Esophagus squamous epithelium (tissue), 5 donors: ENCODE measurements around the gene NR3C1. TPM values are rescaled to one million over a fixed set of nuclear protein-coding genes. Genes with fewer than 3 reads are reported as not detected.

Experiments used
- DNase-seq: peaks from one replicate; lab custom pipeline; 2025; lab: John Stamatoyannopoulos, UW
- H3K27ac ChIP-seq, 4 donors: fragments of 200-600 bp; sonication (generic); one replicate each; pipeline ENCODE4 v1.5.1; 2016 to 2019; ENCODE audit warnings: mild to moderate bottlenecking in 1 of 4
- H3K27me3 ChIP-seq, 4 donors: fragments of 200-600 bp; sonication (generic); 1 replicate in 3 of 4; 2 replicates in 1 of 4; pipeline versions ENCODE4 v1.5.1 to v1.6.0; 2017 to 2021; ENCODE audit warnings: antibody characterized with exemption in 1 of 4
- H3K36me3 ChIP-seq, 3 donors: fragments of 200-600 bp; sonication (generic); one replicate each; pipeline ENCODE4 v1.5.1; 2016 to 2019
- H3K4me1 ChIP-seq, 3 donors: fragments of 200-600 bp; sonication (generic); one replicate each; pipeline ENCODE4 v1.5.1; 2017 to 2019
- H3K4me3 ChIP-seq, 4 donors: fragments of 200-600 bp; sonication (generic); 1 replicate in 3 of 4; 2 replicates in 1 of 4; pipeline ENCODE4 v1.5.1; 2016 to 2019; ENCODE audit warnings: mild to moderate bottlenecking in 2 of 4, moderate library complexity in 1 of 4
- H3K9me3 ChIP-seq, 3 donors: fragments of 200-600 bp; sonication (generic); one replicate each; pipeline ENCODE4 v1.5.1; 2016 to 2019
- POLR2A ChIP-seq, 4 donors: fragments of 450-650 bp; IDR thresholded peaks; one replicate each; pipeline ENCODE4 v1.6.1; 2017; ENCODE audit warnings: antibody characterized with exemption in 4 of 4, mild to moderate bottlenecking in 4 of 4, moderate library complexity in 3 of 4
- WGBS, 2 donors: methylation state at CpG; one replicate each; pipeline ENCODE4 v1.1.5; 2018; 5-methylcytosine and 5-hydroxymethylcytosine counted together
- intact Hi-C: fragments of 100-400 bp; cut with DNase I; formaldehyde crosslinking; loops from one replicate; pipeline ENCODE4 v1.15.0; 2022
- total RNA-seq, 4 donors: library from RNA; depleted of rRNA; stranded (reverse); fragments of >200 nt; gene quantifications; one replicate each; pipeline ENCODE4 v1.1.0, GENCODE V29; 2016
- TF ChIP-seq, protein P1 (sequence below), 6 experiments: fragments of 450-650 bp in 4 of 6; fragments of 200-600 bp in 2 of 6; sonication (generic) in 2 of 6; IDR thresholded peaks; one replicate each; pipeline ENCODE4 v1.5.1; 2016 to 2019; ENCODE audit warnings: antibody characterized with exemption in 6 of 6, mild to moderate bottlenecking in 4 of 6, moderate library complexity in 4 of 6
- donor health status: DM: yes; HTN: yes; CAD: no.

The NR3C1 gene
- total RNA-seq, 4 donors from 2014 or later = 16.7 to 51.1 (median 26.1) TPM

GRCh38 chr5:143258559-143259253 lies 144.8 kb downstream of the NR3C1 start:
- intact Hi-C loops = no loop called here
- no peaks in the 10 kb centered on the region for H3K9me3 ChIP-seq
- no peaks in the 10 kb centered on the region for H3K36me3 ChIP-seq
- H3K27me3 ChIP-seq = no peaks in the 10 kb centered on the region
- no peak overlapping the region for H3K27ac ChIP-seq
- no peak overlapping the region for H3K4me3 ChIP-seq
- no peak for TF ChIP-seq POLR2A (IDR thresholded peaks at IDR 0.05)
- TF ChIP-seq, protein P1, sequence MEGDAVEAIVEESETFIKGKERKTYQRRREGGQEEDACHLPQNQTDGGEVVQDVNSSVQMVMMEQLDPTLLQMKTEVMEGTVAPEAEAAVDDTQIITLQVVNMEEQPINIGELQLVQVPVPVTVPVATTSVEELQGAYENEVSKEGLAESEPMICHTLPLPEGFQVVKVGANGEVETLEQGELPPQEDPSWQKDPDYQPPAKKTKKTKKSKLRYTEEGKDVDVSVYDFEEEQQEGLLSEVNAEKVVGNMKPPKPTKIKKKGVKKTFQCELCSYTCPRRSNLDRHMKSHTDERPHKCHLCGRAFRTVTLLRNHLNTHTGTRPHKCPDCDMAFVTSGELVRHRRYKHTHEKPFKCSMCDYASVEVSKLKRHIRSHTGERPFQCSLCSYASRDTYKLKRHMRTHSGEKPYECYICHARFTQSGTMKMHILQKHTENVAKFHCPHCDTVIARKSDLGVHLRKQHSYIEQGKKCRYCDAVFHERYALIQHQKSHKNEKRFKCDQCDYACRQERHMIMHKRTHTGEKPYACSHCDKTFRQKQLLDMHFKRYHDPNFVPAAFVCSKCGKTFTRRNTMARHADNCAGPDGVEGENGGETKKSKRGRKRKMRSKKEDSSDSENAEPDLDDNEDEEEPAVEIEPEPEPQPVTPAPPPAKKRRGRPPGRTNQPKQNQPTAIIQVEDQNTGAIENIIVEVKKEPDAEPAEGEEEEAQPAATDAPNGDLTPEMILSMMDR (IDR thresholded peaks at IDR 0.05) = no peak
- DNase-seq = no peak
- WGBS, 2 donors = 90 to 91% methylated on average over 11 to 12 of the region's 12 CpGs
- no peaks in the 10 kb centered on the region for H3K4me1 ChIP-seq

GRCh38 chr5:143254819-143255218 lies 148.7 kb downstream of the NR3C1 start:
- Histone ChIP-seq H3K4me1 (no peaks in the 10 kb centered on the region), H3K27me3 (no peaks in the 10 kb centered on the region), H3K9me3 (no peaks in the 10 kb centered on the region), H3K4me3 (no peak overlapping the region), H3K36me3 (no peaks in the 10 kb centered on the region), H3K27ac (no peak overlapping the region)
- 77 to 85% methylated on average over 6 to 7 of the region's 7 CpGs for WGBS, 2 donors
- no peak for TF ChIP-seq POLR2A (IDR thresholded peaks at IDR 0.05)
- TF ChIP-seq, protein P1 (IDR thresholded peaks at IDR 0.05) = no peak
- intact Hi-C loops = no loop called here
- no peak for DNase-seq

DNA sequence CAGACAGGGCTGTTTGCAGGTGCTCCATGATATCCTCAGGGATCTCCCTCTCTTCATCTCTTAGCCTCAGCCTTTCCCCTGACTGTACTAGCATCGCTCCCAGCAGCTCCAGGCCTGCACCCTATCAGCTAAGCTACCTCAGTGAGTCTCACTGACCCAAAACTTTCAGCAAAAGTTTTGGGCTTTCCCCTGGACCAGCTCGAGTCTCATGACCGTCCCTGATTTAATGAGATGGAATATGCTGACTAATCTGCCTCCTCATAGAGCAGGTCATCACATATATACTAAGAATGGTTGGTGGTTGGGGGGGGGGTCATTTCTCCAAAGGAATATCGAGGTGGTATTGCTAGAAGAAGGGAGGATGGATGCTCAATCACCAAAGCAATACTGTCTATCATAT lies 151.5 kb downstream of the NR3C1 start:
- TF ChIP-seq POLR2A (IDR thresholded peaks at IDR 0.05) = no peak
- TF ChIP-seq, protein P1 (IDR thresholded peaks at IDR 0.05) = no peak
- Histone ChIP-seq H3K36me3 (no peaks in the 10 kb centered on the region), H3K9me3 (no peaks in the 10 kb centered on the region), H3K27me3 (no peaks in the 10 kb centered on the region), H3K27ac (no peak overlapping the region), H3K4me1 (peaks cover 3 to 10% (median 8%) of the 10 kb centered on the region in 3 donors), H3K4me3 (no peak overlapping the region)
- WGBS, 2 donors = 82 to 91% methylated on average over 4 of the region's 4 CpGs
- intact Hi-C loops = no loop called here
- no peak for DNase-seq

- WGBS, 2 donors = 90 to 92% methylated on average over 3 of the region's 3 CpGs
- TF ChIP-seq, protein P1 (IDR thresholded peaks at IDR 0.05) = no peak
- TF ChIP-seq POLR2A (IDR thresholded peaks at IDR 0.05) = no peak
- Histone ChIP-seq H3K9me3 (no peaks in the 10 kb centered on the region), H3K27ac (no peak overlapping the region), H3K4me3 (no peak overlapping the region), H3K4me1 (peaks cover 3 to 10% (median 8%) of the 10 kb centered on the region in 3 donors), H3K27me3 (no peaks in the 10 kb centered on the region), H3K36me3 (no peaks in the 10 kb centered on the region)
- DNase-seq = no peak
- intact Hi-C loops = no loop called here
Measured at GRCh38 chr5:143251190-143251589, 152.3 kb downstream of the NR3C1 start.

GRCh38 chr5:143249851-143250250 lies 153.6 kb downstream of the NR3C1 start:
- intact Hi-C loops = no loop called here
- no peak for DNase-seq
- WGBS, 2 donors = 68 to 76% methylated on average over 2 of the region's 2 CpGs

More at GRCh38 chr5:143249851-143250250, 153.6 kb downstream of the NR3C1 start:
- no peaks in the 10 kb centered on the region for H3K9me3 ChIP-seq
- peaks cover 3 to 13% (median 8%) of the 10 kb centered on the region in 3 donors for H3K4me1 ChIP-seq
- no peaks in the 10 kb centered on the region for H3K36me3 ChIP-seq
- no peaks in the 10 kb centered on the region for H3K27me3 ChIP-seq
- TF ChIP-seq POLR2A (IDR thresholded peaks at IDR 0.05) = no peak
- TF ChIP-seq, protein P1 (IDR thresholded peaks at IDR 0.05) = no peak
- H3K4me3 ChIP-seq = no peak overlapping the region
- no peak overlapping the region for H3K27ac ChIP-seq
